GM18520 (cell line): Measurements from ENCODE around the gene BPI.
"Not testable (repeated sequence)": the region's sequence is repeated elsewhere in the genome, so short reads cannot be mapped to it uniquely, and the experiment has no call there.

Experiments used
- ATAC-seq: cut with Tn5 transposase; IDR thresholded peaks from one replicate; pipeline ENCODE4 v1.9.1; 2021; ENCODE audit not compliant: unreplicated experiment

Gene BPI

DNA sequence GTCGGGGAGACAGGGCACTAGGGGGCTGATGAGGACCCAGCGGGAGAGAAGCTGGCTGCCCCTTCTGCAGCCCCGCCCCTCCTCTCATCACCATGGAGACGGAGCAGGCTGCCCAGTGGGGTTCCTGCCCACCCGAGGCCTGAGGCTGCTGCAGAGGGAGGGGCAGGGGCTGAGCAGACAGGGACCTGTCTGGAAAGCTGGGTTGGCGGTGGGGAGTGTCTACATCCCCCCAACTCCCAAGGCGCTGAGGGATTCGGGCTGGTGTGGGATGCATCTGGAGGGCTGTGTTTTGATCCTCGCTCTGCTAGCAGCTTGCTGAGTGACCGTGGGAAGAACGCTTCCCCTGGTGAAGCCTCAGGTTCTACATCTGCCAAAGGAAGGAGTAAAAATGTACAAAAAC, 1.2 kb upstream of the BPI start:
- no peak for ATAC-seq

DNA sequence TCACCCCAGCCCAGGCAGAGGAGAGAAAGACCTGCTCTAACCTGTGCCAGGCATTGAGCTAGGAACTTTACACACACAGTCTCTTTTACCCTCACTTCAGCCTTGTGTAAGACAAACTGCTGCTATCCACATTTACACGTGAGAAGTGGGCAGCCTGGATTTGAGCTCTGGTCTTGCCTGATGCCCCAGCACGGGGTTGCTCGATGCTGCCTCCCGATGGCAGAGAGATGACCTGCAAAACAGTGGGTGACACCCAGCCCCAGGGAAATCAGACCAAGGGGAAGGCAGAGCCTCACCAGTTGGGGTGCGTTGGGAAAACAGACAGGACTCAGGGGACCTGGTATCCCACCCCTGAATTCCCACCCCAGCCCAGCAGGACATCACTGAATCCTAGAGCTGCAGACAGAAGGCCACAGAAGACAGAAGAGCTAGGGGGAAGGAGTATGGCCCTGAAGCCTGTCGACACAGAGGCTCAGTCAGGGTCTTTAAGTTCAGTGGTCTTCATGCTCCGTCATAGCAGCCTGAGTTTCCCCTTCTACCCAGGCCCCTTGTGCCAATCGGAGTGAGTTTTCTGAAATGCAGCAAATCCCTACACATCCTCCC, 990 bp downstream of the BPI start:
- ATAC-seq: no peak

DNA sequence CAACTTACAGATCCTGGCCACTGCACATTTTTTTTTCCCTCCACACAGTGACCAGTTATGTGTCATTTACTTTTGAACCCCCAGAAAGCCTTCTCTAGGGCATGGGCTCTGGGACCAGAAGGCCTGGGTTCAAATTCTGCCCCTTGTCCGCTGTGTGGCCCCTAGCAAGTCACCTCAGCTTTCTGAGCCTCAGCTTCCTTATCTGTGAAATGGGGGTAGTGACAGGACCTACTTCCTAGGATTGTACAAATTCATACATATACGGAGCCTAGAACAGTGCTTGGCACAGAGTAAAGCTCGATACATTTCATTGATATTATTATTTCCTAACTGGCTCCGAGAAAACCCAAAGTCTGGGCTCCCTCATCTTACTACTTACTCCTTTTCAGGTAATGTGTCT, 1.6 kb downstream of the BPI start:
- ATAC-seq: no peak

DNA sequence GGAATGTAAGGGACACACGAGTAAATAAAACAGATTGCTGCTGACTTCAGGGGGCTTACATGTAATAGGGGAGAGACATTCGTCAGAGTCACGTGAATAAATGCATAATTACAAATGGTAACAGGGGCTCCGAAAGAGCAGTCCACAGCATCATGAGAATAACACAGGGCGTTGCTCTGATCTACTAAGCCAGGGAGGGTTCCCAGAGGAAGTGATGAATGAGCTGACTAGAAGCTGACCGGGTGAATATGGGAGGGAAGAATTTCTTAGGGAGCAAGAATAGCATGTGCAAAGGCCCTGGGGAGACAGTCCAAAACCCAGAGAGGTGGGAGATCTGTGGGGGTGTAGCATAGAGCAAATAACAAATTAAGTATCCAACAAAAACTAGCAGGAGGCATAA, 2.4 kb downstream of the BPI start:
- no peak for ATAC-seq

DNA sequence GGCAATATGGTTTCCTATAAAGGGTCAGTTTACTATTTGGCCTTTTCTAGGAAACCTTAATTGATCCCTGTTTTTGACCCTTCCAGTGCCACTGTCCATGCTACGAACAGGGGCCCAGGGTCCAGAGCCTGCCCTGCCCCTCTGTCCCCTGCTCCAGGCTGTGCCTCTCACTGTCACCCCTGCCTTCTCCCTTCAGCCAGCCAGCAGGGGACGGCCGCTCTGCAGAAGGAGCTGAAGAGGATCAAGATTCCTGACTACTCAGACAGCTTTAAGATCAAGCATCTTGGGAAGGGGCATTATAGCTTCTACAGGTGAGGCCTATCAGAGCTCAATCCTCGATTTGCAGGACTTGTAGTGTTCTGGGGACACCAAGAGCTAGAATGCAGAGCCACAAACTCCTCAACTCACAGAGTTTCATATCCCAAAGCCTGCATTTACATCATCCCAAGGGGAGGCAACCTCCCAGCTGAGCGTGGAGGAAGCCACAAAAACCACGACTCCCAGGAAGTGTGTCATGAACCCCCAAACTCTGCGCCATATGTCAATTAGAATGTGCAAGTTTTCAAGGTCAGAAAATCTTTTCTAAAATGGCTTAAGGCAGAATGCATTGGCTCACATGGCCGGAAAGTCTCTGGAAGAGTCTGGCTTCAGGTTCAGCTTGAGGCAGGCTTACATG, 3.6 kb downstream of the BPI start:
- ATAC-seq: no peak

DNA sequence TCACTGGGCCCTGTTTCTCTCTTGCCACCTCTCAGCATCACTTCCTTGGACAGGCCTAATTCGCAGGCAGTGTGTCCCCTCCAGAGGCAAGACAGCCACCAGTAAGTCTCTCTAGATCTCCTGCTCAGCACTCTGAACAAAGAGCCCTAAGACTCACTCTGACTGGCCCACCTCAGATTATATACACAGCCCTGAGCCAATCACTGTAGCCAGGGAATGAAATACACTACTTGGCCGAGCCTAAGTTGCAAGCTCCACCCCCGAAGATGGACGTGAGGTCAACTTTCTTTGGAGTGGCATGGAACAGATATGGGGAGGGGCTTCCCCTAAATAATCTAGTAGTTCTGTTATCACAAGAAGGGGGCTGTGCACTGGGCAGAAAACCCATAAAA, 4.1 kb downstream of the BPI start:
- no peak for ATAC-seq

DNA sequence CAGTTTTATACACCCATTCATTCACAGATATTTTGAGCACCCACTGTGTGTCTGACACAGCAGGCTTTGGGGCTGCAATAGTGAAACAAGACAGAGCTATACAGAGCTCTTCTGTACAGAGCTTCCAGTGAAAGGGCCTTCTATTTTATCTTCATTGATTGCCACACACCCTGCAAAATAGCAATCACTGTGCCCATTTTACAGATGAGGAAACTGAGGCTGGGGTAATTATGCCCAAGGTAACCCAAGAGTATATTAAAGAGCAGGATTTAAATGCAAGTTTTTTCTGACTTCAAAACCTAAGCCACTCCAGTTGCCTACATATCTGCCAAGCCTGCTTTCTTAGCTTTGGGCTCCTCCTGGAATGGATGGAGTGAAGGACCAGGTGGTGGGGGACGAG, 4.5 kb downstream of the BPI start:
- ATAC-seq: no peak

DNA sequence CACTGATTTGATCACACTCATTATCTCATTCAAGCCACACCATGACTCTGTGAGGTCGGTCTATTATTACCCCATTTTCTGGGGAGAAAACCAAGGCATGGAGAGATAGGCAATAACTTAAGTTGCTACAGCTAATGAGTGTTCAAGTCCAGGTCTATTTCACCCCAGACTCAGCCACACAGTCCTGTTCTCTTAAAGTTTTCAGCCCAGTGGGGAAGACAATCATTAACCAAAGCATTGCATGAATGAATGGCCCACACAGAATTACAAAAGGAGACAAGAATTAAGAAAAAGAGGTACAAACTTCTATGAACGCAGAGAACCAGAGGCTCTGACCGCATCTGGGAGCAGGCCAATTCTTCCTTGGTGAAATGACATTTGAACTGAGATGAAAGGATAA, 7.1 kb downstream of the BPI start:
- no peak for ATAC-seq

DNA sequence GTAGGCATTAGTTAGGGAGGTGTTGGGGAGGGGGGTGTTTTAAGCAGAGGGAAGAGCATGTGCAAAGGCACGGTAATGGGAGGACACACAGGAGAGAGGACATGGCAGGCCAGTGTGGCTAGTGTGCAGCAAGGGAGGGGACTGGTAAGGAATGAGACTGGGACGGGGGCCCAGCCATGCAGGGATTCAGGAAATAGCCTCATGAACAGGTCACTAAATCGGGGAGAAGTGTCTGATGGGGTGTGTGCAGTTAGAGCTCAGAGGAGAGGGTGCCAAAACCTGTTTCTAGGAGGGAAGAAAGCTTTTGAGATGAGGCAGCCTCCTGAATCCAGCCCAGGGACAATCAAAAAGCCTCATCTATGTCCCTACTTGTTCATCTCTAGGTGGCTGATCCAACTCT, 7.5 kb downstream of the BPI start:
- no peak for ATAC-seq

DNA sequence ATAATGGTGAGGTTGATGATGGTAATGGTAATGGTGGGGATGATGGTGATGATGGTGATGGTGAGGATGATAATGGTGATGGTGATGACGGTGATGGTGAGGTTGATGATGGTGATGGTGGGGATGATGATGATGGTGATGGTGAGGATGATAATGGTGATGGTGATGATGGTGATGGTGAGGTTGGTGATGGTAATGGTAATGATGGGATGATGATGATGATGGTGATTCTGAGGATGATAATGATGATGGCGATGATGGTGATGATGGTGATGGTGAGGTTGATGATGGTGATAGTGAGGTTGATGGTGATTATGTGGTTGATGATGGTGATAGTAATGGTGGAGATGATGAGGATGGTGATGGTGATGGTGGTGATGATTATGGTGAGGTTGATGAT, 9.7 kb downstream of the BPI start:
- no peak for ATAC-seq

DNA sequence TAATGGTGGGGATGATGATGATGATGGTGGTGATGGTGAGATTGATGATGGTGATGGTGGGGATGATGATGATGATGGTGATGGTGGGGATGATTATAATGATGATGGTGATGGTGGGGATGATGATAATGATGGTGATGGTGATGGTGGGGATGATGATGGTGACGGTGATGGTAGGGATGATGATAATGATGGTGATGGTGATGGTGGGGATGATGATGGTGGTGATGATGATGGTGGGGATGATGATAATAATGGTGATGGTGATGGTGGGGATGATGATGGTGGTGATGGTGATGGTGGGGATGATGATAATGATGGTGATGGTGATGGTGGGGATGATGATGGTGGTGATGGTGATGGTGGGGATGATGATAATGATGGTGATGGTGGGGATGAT, 10.4 kb downstream of the BPI start:
- not testable (repeated sequence) for ATAC-seq

DNA sequence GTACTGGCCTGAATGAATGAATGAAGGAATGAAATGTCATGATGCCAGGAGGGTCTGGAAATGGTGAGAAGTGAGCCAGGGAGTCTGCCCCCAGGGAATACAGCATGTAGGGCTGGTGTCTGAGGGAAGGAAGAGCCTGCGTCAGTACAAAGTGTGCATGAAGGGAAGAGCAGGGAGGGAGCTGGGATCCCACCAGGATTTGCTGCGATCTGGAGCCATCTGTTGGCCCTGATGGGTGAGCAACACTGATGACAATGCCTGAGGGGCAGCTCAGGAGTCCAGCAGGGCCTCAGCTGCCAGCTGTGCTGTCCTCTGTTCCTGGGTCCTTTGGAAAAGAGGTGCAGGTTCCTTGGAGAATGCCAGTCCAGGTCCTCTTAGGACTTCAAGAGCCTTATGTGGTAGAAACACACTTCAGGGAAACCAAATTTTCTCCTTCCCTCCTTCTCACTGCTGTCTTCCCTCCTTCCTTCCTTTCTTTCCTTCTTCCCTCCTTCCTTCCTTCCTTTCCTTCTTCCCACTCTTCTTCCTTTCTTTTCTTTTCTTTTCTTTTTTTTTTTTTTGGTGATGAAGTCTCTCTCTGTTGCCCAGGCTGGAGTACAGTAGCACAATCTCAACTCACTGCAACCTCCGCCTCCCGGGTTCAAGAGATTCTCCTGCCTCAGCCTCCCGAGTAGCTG, 11.5 kb downstream of the BPI start:
- no peak for ATAC-seq

DNA sequence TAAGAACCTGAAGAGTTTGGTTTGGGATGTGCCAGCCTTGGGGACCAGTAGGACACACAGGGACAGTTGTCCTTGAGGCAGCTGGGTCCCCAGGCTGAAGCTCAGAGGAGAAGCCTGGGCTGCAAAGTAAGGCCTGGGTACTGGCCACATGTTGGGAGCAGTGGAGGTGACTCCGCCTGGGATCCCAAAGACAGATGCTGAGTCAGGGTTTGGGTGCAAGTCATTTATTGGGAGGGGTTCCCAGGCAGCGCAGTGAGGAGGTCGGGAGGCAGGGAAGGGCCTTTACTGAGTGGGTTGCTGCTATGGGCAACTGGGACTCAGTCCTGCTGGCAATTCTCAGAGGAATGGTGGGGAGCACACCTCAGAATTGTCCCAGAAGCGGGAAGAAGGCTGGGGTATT, 12.4 kb downstream of the BPI start:
- ATAC-seq: no peak

DNA sequence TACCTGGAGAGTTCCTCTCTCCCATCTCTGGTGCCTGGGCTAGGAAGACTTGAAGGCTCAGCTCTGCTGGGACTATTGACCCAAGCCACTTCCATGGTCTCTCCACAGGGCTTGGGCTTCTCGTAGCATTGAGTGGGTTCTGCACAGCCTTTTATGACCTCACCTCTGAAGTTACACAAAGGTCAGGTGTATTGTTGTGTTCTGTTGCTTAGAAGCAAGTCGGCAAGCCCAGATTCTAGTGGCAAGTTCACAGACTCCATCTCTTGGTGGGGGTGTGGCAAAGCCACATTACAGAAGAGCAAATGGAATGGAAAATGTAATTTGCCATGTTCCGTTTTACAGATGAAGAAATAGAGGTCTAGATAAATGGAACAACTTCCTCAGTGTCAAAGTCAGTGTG, 13.5 kb downstream of the BPI start:
- ATAC-seq: no peak

DNA sequence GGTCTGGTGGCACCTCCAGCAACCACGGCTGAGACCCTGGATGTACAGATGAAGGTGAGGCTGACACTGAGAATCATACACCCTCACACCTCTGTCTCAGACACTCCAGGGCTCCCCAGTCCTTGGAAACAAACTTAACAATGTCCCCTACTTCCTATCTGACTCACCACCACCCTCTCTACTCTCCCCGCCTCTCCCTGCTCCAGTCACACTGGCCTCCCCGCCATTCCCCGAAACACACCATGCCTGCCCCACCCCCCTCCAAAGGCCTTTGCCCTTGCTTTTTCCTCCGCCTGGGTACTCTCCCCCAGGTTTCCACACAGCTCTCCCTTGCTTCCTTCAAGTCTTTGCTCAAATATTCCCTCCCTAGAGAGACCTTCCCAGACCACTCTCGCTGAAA, 16.3 kb downstream of the BPI start:
- ATAC-seq: no peak

DNA sequence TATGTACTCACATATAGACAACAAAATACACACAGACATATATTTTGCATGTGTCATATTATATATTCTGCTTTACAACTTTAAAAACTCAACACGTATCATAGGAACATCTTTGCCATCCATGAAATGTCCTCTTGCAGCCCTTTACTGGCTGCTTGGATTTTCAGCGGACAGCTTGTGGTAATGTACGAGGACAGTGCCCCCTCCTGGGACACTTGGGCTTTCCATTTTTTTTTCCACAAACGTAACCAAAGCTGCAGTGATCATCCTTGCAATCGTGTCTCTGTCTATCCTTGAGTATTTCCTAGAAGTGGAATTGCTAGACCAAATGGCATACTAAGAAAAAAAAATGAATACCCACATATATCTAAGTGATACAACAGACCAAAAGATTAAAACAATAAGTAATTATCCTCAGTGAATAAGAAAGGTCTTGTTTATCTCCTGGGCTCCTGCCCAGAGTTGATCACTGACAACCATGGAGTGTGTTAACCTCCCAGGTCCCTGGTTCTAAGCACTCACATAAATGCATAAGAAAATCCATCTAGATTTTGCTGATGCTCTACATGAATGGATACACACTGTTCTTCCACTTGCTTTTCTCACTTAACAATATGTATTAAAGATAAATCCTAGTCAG, 18.1 kb downstream of the BPI start:
- no peak for ATAC-seq

DNA sequence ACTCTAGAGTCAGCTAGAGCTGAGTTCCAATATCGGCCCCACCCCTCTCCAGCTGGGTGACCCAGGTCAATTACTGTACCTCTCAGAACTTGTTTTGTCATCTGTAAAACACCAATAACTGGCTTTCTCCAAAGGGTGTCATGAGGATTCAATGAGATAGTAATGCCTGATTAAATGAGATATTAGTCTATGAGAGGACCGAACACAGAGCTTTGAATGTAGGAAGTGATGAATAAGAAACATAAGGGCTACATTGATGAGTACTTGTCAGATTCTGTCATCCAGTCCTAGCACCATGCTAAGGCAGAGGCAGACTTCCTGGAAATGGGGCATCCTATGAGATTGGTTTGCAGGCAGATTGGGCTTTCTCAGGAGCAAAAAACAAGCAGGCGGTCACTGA, 20.2 kb downstream of the BPI start:
- no peak for ATAC-seq

DNA sequence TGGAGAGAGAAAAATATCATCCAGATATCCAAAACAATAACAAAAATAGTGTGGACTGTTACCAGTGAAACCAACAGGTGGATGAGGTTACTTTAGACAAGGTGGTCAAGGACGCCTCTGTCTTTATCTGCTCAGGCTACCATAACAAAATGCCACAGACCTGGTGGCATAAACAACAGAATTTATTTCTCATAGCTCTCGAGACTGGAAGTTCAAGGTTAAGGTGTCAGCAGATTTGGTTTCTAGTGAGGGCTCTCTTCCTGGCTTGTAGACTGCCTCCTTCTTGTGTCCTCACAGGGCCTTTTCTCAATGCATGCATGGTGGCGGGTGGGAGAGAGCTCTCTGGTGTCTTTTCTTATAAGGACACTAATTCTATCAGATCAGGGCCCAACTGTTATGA, 21.2 kb downstream of the BPI start:
- no peak for ATAC-seq

DNA sequence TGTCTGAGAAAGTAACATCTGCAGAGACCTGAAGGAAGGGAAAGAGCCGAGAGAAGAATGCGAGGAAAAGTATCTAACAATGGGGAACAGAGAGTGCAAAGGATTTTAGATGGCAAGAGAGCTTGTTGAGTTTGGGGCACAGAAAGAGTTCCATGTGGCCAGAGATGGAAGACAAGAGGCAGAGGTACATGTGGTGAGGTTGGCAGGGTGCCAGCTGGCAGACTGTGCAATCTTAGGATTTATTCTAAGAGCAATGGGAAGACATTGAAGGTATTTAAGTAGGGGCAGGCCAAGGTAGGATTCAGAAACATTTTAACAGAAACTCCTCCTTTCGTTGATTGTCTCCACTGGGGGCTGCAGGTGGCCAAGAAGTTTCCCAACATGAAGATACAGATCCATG, 21.9 kb downstream of the BPI start:
- ATAC-seq: no peak

DNA sequence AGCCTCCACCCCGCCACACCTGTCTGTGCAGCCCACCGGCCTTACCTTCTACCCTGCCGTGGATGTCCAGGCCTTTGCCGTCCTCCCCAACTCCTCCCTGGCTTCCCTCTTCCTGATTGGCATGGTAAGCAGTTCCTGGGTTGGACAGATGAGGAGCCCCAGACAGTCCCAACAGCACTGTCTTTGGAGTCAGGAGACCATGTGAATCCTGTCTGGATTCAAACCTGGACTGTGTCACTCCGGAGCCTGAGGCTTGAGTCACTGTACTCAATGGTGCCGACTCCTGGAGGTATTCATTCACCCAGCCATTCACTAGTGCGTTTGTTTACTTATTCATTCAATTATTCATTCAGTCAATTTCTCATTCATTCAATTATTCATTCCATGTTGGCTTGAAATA, 22.4 kb downstream of the BPI start:
- ATAC-seq: no peak

DNA sequence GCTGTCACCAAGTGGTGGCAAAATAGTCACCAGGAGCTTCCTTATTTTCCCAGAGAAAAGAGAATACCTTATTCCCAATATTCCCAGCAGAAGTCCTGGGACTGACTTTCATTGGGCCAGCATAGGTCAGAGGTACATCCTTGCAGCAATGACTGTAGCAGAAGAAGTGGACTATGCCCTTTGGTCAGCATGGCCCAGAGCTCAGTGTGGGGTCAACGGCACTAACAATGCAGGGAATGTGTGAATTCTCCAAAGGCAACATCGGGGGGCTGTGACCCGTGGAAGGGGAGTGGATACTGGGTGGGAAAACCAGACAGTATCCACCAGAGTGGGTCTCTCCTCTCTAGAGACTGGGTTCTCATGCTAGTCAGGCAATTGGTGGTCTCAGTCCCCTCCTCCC, 26.7 kb downstream of the BPI start:
- no peak for ATAC-seq

DNA sequence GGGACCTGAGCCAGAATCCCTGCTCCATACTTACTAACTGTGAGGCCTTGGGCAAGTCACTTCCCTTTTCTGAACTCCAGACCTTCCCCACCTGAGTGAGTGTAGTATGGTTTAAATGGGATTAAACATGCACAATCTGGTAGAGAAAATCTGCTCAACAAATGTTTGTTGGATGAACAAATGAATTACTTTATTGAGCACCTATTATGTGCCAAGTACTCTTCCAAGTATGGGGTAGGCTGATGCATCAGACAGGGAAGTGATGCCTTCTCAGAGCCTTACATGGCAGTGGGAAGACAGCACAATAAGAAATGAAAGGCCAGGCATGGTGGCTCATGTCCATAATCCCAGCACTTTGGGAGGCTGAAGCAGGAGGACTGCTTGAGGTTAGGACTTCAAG, 27.3 kb downstream of the BPI start:
- no peak for ATAC-seq
